ENCODE data around the gene C15orf39. TPM values are rescaled to one million over a fixed set of nuclear protein-coding genes. Genes with fewer than 3 reads are reported as not detected.

C15orf39 gene
- total RNA-seq, 1 experiment from 2014 or later, result 28.9 TPM

DNA sequence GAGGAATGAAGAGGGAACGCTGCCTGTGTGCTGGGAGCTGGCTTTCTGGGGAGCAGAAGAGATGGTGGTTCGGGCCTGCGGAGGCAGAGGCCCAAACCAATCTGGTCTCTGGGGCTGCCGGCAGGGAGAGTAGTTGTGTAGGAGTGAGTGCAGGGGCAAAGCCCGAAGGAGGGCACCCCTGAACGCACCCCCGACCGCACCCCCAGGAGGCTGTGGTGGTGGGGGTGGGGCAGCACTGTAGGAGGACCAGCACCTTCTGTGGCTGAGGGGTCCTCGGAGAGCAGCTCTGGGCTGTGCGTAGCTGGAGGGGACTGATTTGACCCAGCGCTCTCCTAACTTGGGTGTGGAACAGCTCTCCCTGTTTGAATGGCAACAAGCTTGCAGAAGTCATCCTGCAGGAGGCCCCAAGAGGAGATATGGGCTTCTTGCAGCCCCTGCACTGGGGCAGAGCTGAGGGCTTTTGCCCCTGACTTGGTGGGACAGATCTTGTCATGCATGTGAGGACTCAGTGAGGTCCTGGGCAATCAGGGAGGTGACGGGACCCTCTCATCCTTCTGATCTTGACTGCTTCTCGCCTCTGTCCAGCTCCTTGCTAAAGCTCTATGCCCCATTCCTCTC is 26.1 kb downstream of the C15orf39 start:
- no peak for TF ChIP-seq EZH2 (IDR thresholded peaks at IDR 0.05; ENCODE audit: borderline replicate concordance, low read depth, low read length, poor library complexity, severe bottlenecking)
- TF ChIP-seq, protein P1, sequence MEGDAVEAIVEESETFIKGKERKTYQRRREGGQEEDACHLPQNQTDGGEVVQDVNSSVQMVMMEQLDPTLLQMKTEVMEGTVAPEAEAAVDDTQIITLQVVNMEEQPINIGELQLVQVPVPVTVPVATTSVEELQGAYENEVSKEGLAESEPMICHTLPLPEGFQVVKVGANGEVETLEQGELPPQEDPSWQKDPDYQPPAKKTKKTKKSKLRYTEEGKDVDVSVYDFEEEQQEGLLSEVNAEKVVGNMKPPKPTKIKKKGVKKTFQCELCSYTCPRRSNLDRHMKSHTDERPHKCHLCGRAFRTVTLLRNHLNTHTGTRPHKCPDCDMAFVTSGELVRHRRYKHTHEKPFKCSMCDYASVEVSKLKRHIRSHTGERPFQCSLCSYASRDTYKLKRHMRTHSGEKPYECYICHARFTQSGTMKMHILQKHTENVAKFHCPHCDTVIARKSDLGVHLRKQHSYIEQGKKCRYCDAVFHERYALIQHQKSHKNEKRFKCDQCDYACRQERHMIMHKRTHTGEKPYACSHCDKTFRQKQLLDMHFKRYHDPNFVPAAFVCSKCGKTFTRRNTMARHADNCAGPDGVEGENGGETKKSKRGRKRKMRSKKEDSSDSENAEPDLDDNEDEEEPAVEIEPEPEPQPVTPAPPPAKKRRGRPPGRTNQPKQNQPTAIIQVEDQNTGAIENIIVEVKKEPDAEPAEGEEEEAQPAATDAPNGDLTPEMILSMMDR (conservative IDR thresholded peaks at IDR 0.05; ENCODE audit: low read depth, low read length), result no peak

DNA sequence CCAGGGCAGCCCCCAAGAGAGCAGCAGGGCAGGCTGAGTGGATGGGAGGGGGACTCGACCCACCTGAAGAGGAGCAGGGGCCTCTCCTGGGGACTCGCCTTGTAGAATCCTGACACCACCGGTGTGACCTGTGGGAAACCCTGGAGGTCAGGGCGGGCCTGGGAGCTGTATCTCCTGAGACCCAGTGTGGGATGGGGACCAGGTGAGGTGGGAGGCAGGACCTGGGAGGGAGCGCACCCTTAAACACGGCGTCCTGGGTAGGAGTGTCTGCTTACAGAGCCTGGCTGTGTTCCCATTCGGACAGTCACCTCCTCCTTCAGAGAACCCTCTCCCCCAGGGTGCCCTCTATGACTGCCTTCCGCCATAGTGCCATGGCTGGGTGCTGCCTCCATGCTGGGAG is 27.1 kb downstream of the C15orf39 start:
- no peak for DNase-seq (ENCODE audit: low spot score)
- ChIA-PET CTCF (no interaction called here), POLR2A (ENCODE audit: low non-redundant PET) (no interaction called here)
- Histone ChIP-seq H3K4me1 (ENCODE audit: insufficient read depth, low read length, poor library complexity, severe bottlenecking) (no peaks in the 10 kb centered on the region), H3K4me3 (ENCODE audit: low read depth, low read length, poor library complexity, severe bottlenecking) (no peak overlapping the region), H3K27me3 (replicated peaks; ENCODE audit: insufficient read depth, low read depth, low read length, poor library complexity) (peaks cover 4% of the 10 kb centered on the region), H3K9me3 (ENCODE audit: low read depth, low read length, poor library complexity, severe bottlenecking) (no peaks in the 10 kb centered on the region), H3K36me3 (ENCODE audit: insufficient read depth, low read length, poor library complexity, severe bottlenecking) (no peaks in the 10 kb centered on the region), H3K27ac (ENCODE audit: low read depth, low read length, poor library complexity, severe bottlenecking) (no peak overlapping the region)
- intact Hi-C loops (cut with micrococcal nuclease; ENCODE audit: unreplicated experiment), result no loop called here
- no TSS peak for BruUV-seq (replicated peaks)
- TF ChIP-seq, protein P1 (conservative IDR thresholded peaks at IDR 0.05; ENCODE audit: low read depth, low read length), result no peak
- TF ChIP-seq EZH2 (IDR thresholded peaks at IDR 0.05; ENCODE audit: borderline replicate concordance, low read depth, low read length, poor library complexity, severe bottlenecking), result no peak

More for the DNA sequence above, 26.1 kb downstream of the C15orf39 start:
- Histone ChIP-seq H3K27me3 (replicated peaks; ENCODE audit: insufficient read depth, low read depth, low read length, poor library complexity) (no peaks in the 10 kb centered on the region), H3K9me3 (ENCODE audit: low read depth, low read length, poor library complexity, severe bottlenecking) (no peaks in the 10 kb centered on the region), H3K27ac (ENCODE audit: low read depth, low read length, poor library complexity, severe bottlenecking) (no peak overlapping the region), H3K4me3 (ENCODE audit: low read depth, low read length, poor library complexity, severe bottlenecking) (no peak overlapping the region), H3K4me1 (ENCODE audit: insufficient read depth, low read length, poor library complexity, severe bottlenecking) (no peaks in the 10 kb centered on the region), H3K36me3 (ENCODE audit: insufficient read depth, low read length, poor library complexity, severe bottlenecking) (no peaks in the 10 kb centered on the region)
- BruUV-seq (replicated peaks), result no TSS peak
- no peak for DNase-seq (ENCODE audit: low spot score)
- CTCF ChIA-PET, result no interaction called here
- POLR2A ChIA-PET (ENCODE audit: low non-redundant PET), result no interaction called here
- intact Hi-C loops (cut with micrococcal nuclease; ENCODE audit: unreplicated experiment), result no loop called here

DNA sequence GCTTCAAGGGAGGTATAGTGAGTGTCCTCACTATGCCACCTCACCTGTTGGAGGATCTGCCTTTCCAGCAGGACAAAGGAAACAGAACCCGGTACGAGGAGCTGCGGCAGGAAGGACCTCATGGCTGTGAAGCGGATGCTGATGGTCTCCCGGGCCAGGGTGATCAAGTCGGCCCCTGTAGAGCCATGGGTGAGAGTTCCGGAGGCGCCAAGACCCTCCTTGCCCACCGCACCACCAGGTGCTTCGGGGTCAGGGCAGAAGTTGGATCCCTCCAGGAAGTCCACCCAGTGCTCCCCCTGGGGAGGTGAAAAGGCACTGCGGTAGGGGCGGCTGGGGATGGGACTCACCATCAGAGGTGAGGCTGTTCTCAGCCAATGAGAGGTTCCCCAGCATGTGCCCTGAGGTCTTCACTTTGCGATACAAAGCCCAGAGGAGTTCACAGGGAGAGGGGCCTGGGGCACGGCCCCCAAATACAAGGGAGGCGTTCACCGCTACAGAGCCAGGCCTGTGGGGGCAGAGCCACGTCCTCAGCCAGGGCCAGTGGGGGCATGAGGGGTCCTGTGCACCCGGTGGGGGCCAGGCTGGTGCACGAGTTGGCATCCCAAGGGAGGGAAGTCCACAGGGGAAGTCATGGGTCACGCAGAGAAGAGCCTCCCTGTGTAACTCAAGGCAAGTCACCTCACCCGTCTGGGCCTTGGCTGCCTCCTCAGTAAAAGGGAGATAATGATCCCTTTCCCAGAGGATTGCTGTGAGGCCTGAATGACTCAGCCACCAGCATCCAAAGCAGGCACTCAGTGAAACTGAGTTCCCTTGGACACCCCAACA is 27.7 kb downstream of the C15orf39 start:
- no peaks in the 10 kb centered on the region for H3K36me3 ChIP-seq (ENCODE audit: insufficient read depth, low read length, poor library complexity, severe bottlenecking)
- CTCF ChIA-PET, result interaction anchor here (0.5 kb wide), 1 partner anchor 404 kb away, joined by 9 read pairs; no protein-coding TSS in a partner anchor
- H3K4me3 ChIP-seq (ENCODE audit: low read depth, low read length, poor library complexity, severe bottlenecking), result no peak overlapping the region
- no peaks in the 10 kb centered on the region for H3K9me3 ChIP-seq (ENCODE audit: low read depth, low read length, poor library complexity, severe bottlenecking)
- no peaks in the 10 kb centered on the region for H3K4me1 ChIP-seq (ENCODE audit: insufficient read depth, low read length, poor library complexity, severe bottlenecking)
- H3K27me3 ChIP-seq (replicated peaks; ENCODE audit: insufficient read depth, low read depth, low read length, poor library complexity), result peaks cover 9% of the 10 kb centered on the region
- BruUV-seq (replicated peaks), result no TSS peak
- POLR2A ChIA-PET (ENCODE audit: low non-redundant PET), result no interaction called here
- DNase-seq (ENCODE audit: low spot score), result no peak
- no peak for TF ChIP-seq EZH2 (IDR thresholded peaks at IDR 0.05; ENCODE audit: borderline replicate concordance, low read depth, low read length, poor library complexity, severe bottlenecking)
- TF ChIP-seq, protein P1 (conservative IDR thresholded peaks at IDR 0.05; ENCODE audit: low read depth, low read length), result no peak
- H3K27ac ChIP-seq (ENCODE audit: low read depth, low read length, poor library complexity, severe bottlenecking), result no peak overlapping the region
- intact Hi-C loops (cut with micrococcal nuclease; ENCODE audit: unreplicated experiment), result no loop called here
